CD4-positive, alpha-beta T cell (primary cell): ENCODE results near the gene CDH12. TPM values are rescaled to one million over a fixed set of nuclear protein-coding genes. Genes with fewer than 3 reads are reported as not detected.

Experiments
- ATAC-seq: fragments of 200-7000 bp; cut with Tn5 transposase; one replicate; pipeline ENCODE4 v1.10.0; 2022; ENCODE audit warnings: mild to moderate bottlenecking; ENCODE audit not compliant: poor library complexity
- CTCF ChIA-PET: fragments of 350-600 bp; sonication (Branson Sonifier 250); formaldehyde crosslinking; loops from one replicate; lab custom pipeline; 2021; ENCODE audit warnings: antibody characterized with exemption, inconsistent platforms; lab: Charles Lee
- POLR2A ChIA-PET: fragments of 350-600 bp; sonication (Branson Sonifier 250); formaldehyde crosslinking; loops from one replicate; lab custom pipeline; 2021; ENCODE audit warnings: antibody characterized with exemption, inconsistent platforms; lab: Charles Lee
- DNase-seq, 14 experiments: peaks; one replicate each; pipeline ENCODE4 v3.0.0-alpha.2; 2013 to 2020; ENCODE audit warnings: mixed read lengths in 2 of 14
- H3K27ac ChIP-seq, 2 donors: one replicate each; pipeline versions ENCODE4 v1.5.1 to v1.7.0; 2013; ENCODE audit warnings: low read length in 2 of 2, low read depth in 1 of 2, mild to moderate bottlenecking in 1 of 2
- H3K27me3 ChIP-seq, 2 experiments: 1 replicate in 1 of 2; 2 replicates in 1 of 2; pipeline versions ENCODE4 v1.6.1 to v1.7.0; 2013; ENCODE audit warnings: low read length in 2 of 2, control low read depth in 1 of 2, mild to moderate bottlenecking in 1 of 2, moderate library complexity in 1 of 2; ENCODE audit not compliant: insufficient read depth in 2 of 2, control insufficient read depth in 1 of 2
- H3K36me3 ChIP-seq: one replicate; pipeline ENCODE4 v1.6.1; 2013; ENCODE audit warnings: low read length, control low read depth; ENCODE audit not compliant: insufficient read depth
- H3K4me1 ChIP-seq: one replicate; pipeline ENCODE4 v1.6.1; 2013; ENCODE audit warnings: low read length, control low read depth; ENCODE audit not compliant: insufficient read depth
- H3K4me3 ChIP-seq: one replicate; pipeline ENCODE4 v1.5.1; 2013; ENCODE audit warnings: mild to moderate bottlenecking, low read length, moderate library complexity
- H3K9me3 ChIP-seq, 2 experiments: 1 replicate in 1 of 2; 2 replicates in 1 of 2; pipeline versions ENCODE4 v1.6.1 to v1.7.0; 2013; ENCODE audit warnings: low read length in 2 of 2, mild to moderate bottlenecking in 2 of 2, control low read depth in 1 of 2, moderate library complexity in 1 of 2; ENCODE audit not compliant: control insufficient read depth in 1 of 2, insufficient read depth in 1 of 2
- H3K27ac Mint-ChIP-seq: one replicate; pipeline ENCODE4 v1.8.0; 2020; ENCODE audit warnings: mixed read lengths
- H3K27me3 Mint-ChIP-seq: one replicate; pipeline ENCODE4 v1.8.0; 2021; ENCODE audit warnings: mixed read lengths
- H3K36me3 Mint-ChIP-seq: one replicate; pipeline ENCODE4 v1.8.0; 2021; ENCODE audit warnings: low read depth, mixed read lengths
- H3K4me1 Mint-ChIP-seq: one replicate; pipeline ENCODE4 v1.8.0; 2021; ENCODE audit warnings: low read depth, mixed read lengths
- H3K4me3 Mint-ChIP-seq: one replicate; pipeline ENCODE4 v1.8.0; 2020; ENCODE audit warnings: mild to moderate bottlenecking, mixed read lengths
- H3K9me3 Mint-ChIP-seq: one replicate; pipeline ENCODE4 v1.8.0; 2020; ENCODE audit warnings: mixed read lengths
- CTCF ChIP-seq: fragments of 200-600 bp; IDR thresholded peaks from one replicate; pipeline ENCODE4 v1.8.0; 2022; ENCODE audit warnings: antibody characterized with exemption, mild to moderate bottlenecking
- intact Hi-C, 2 experiments: fragments of 100-400 bp; cut with DNase I in 1 of 2; cut with micrococcal nuclease in 1 of 2; formaldehyde crosslinking; loops; one replicate each; pipeline versions ENCODE4 v1.15.1 to v1.9.0; 2023 to 2025; cut with DNase I, micrococcal nuclease
- total RNA-seq, 174 experiments: library from RNA in 2 of 174; stranded (reverse) in 2 of 174; gene quantifications; one replicate each; pipeline ENCODE4 v1.2.3 and lab custom pipeline; 2021 to 2026

The CDH12 gene
- total RNA-seq, 2 experiments from 2014 or later = not detected

GRCh38 chr5:22835686-22836085 is 17.5 kb downstream of the CDH12 start:
- H3K27me3 ChIP-seq = no peaks in the 10 kb centered on the region
- no peak for DNase-seq
- H3K4me1 ChIP-seq = no peaks in the 10 kb centered on the region
- CTCF ChIA-PET = no interaction called here
- H3K36me3 ChIP-seq = no peaks in the 10 kb centered on the region
- no peak for TF ChIP-seq CTCF
- H3K9me3 ChIP-seq = peaks cover 0 to 11% of the 10 kb centered on the region in 2 experiments
- intact Hi-C loops = no loop called here
- no peak overlapping the region for H3K4me3 ChIP-seq
- POLR2A ChIA-PET = no interaction called here
- H3K27ac ChIP-seq = no peak overlapping the region
- no peaks in the 10 kb centered on the region for H3K9me3 Mint-ChIP-seq
- no peak for ATAC-seq
- no peak overlapping the region for H3K27ac Mint-ChIP-seq
- no peaks in the 10 kb centered on the region for H3K27me3 Mint-ChIP-seq
- H3K36me3 Mint-ChIP-seq = no peaks in the 10 kb centered on the region
- H3K4me1 Mint-ChIP-seq = no peaks in the 10 kb centered on the region
- H3K4me3 Mint-ChIP-seq = no peak overlapping the region

GRCh38 chr5:22793463-22793862 is 59.7 kb downstream of the CDH12 start:
- no peak for TF ChIP-seq CTCF
- POLR2A ChIA-PET = no interaction called here
- H3K27ac ChIP-seq = no peak overlapping the region
- no peak for ATAC-seq
- no peaks in the 10 kb centered on the region for H3K27me3 ChIP-seq
- Mint-ChIP-seq H3K27ac (no peak overlapping the region), H3K4me1 (no peaks in the 10 kb centered on the region), H3K27me3 (no peaks in the 10 kb centered on the region), H3K9me3 (peaks cover 5% of the 10 kb centered on the region), H3K4me3 (no peak overlapping the region), H3K36me3 (no peaks in the 10 kb centered on the region)
- intact Hi-C loops = no loop called here
- CTCF ChIA-PET = no interaction called here
- no peak overlapping the region for H3K4me3 ChIP-seq
- H3K4me1 ChIP-seq = no peaks in the 10 kb centered on the region
- no peaks in the 10 kb centered on the region for H3K36me3 ChIP-seq
- H3K9me3 ChIP-seq = peaks cover 5 to 9% of the 10 kb centered on the region in 2 experiments
- DNase-seq = no peak

- no peaks in the 10 kb centered on the region for H3K4me1 Mint-ChIP-seq
- ATAC-seq = no peak
- H3K27ac Mint-ChIP-seq = no peak overlapping the region
- intact Hi-C loops = no loop called here
- Histone ChIP-seq H3K27ac (no peak overlapping the region), H3K4me3 (no peak overlapping the region), H3K36me3 (no peaks in the 10 kb centered on the region), H3K4me1 (no peaks in the 10 kb centered on the region), H3K9me3 (peaks cover 4 to 7% of the 10 kb centered on the region in 2 experiments), H3K27me3 (no peaks in the 10 kb centered on the region)
- DNase-seq = no peak
- ChIA-PET POLR2A (no interaction called here), CTCF (no interaction called here)
- no peak overlapping the region for H3K4me3 Mint-ChIP-seq
- H3K36me3 Mint-ChIP-seq = no peaks in the 10 kb centered on the region
- no peaks in the 10 kb centered on the region for H3K27me3 Mint-ChIP-seq
- peaks cover 6% of the 10 kb centered on the region for H3K9me3 Mint-ChIP-seq
- TF ChIP-seq CTCF = no peak
Measured at GRCh38 chr5:22787807-22788206, 65.3 kb downstream of the CDH12 start.
